Memory B cell (primary cell): ENCODE measurements around the gene RP9.

ENCODE experiments used
- ATAC-seq: fragments of 150-1000 bp; cut with Tn5 transposase; 2 replicates; pipeline ENCODE4 v1.10.0; 2021; ENCODE audit warnings: low read depth, mild to moderate bottlenecking, moderate library complexity
- DNase-seq, 2 donors: peaks; one replicate each; pipeline ENCODE4 v3.0.0; 2022; ENCODE audit warnings: low spot score in 2 of 2
- H3K27ac Mint-ChIP-seq: one replicate; pipeline ENCODE4 v1.8.0; 2022; ENCODE audit warnings: mild to moderate bottlenecking, moderate library complexity, mixed read lengths
- H3K27me3 Mint-ChIP-seq: one replicate; pipeline ENCODE4 v1.8.0; 2022; ENCODE audit warnings: mixed read lengths
- H3K36me3 Mint-ChIP-seq: one replicate; pipeline ENCODE4 v1.8.0; 2022; ENCODE audit warnings: mild to moderate bottlenecking, mixed read lengths
- H3K4me1 Mint-ChIP-seq: one replicate; pipeline ENCODE4 v1.8.0; 2022; ENCODE audit warnings: mixed read lengths
- H3K4me3 Mint-ChIP-seq: one replicate; pipeline ENCODE4 v1.8.0; 2022; ENCODE audit warnings: mild to moderate bottlenecking, moderate library complexity, mixed read lengths
- H3K9me3 Mint-ChIP-seq: one replicate; pipeline ENCODE4 v1.8.0; 2022; ENCODE audit warnings: mixed read lengths

RP9 gene, protein sequence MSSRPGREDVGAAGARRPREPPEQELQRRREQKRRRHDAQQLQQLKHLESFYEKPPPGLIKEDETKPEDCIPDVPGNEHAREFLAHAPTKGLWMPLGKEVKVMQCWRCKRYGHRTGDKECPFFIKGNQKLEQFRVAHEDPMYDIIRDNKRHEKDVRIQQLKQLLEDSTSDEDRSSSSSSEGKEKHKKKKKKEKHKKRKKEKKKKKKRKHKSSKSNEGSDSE

DNA sequence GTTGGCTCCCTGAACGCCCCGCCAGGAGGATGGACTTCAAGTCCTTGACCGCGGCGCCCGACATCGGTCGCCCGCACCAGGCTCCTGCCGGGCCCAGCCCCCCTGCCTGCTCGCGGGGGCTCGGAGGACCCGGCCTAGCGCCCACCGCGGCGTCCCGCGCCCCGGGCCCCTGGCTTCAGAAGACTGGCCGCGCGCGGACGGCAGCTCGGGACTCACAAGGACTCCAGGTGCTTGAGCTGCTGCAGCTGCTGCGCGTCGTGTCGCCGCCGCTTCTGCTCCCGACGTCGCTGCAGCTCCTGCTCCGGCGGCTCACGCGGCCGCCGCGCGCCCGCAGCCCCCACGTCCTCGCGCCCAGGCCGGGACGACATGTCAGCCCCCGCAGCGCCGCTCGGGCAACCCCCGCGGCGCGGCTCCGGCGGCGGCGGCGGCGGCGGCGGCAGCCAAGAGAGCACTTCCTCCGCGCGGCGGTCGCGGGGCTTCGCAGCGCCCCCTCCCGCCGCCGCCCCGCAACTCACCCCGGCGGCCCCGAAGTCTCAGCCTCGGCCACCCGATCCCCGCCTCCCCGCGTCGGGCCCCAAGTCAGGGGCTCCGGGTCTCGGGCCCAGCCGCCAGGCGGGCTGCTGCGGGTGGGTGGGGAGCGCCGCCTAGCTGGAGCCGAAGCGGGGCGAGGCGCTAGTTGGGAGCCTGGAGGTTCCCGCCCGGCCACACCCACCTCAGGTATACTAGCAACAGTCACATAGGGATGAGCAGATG, at the start of gene RP9:
TSS of gene RP9 (minus strand) at position 400 of the 753 bp plus-strand sequence. CDS start at position 368, 32 bp downstream.
- peaks cover 6% of the 10 kb centered on the region for H3K36me3 Mint-ChIP-seq
- ATAC-seq (peak; percentile 85), DNase-seq (peak; percentile 79 to 82)
- peak within 1 kb of the TSS; percentile 85 for H3K4me3 Mint-ChIP-seq
- H3K4me1 Mint-ChIP-seq: peaks cover 23% of the 10 kb centered on the region
- H3K27ac Mint-ChIP-seq: peak within 1 kb of the TSS; percentile 72
- peaks cover 2% of the 10 kb centered on the region for H3K27me3 Mint-ChIP-seq
- no peaks in the 10 kb centered on the region for H3K9me3 Mint-ChIP-seq

- Mint-ChIP-seq H3K4me3 (no peak overlapping the region), H3K4me1 (no peaks in the 10 kb centered on the region), H3K27me3 (no peaks in the 10 kb centered on the region), H3K27ac (no peak overlapping the region), H3K36me3 (peaks cover 28% of the 10 kb centered on the region), H3K9me3 (no peaks in the 10 kb centered on the region)
- no peak for ATAC-seq
- DNase-seq: no peak
Observed at GRCh38 chr7:33157781-33158180, 48.6 kb upstream of the RP9 start.

DNA sequence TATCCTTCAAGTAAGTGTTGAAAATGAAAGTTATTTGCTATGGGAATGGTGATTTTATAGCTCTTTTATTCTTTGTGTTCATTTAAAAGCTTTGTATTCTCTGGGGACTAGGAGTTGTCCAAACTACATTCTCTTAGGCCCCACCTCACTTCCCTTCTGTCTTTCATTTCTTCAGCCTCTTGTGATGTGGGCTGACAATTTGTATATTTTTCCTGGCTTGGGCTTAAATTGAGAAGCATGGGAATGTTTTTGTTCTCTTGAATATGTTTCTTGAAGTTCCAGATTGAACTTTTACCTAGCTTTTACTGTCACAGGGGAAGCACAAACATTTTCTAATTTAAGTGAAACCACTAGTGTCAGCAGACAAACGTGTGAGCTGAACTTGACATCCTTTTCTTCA, 48.1 kb upstream of the RP9 start:
- ATAC-seq (no peak), DNase-seq (no peak)
- Mint-ChIP-seq H3K27ac (no peak overlapping the region), H3K27me3 (no peaks in the 10 kb centered on the region), H3K4me1 (no peaks in the 10 kb centered on the region), H3K4me3 (no peak overlapping the region), H3K9me3 (no peaks in the 10 kb centered on the region), H3K36me3 (peaks cover 23% of the 10 kb centered on the region)

DNA sequence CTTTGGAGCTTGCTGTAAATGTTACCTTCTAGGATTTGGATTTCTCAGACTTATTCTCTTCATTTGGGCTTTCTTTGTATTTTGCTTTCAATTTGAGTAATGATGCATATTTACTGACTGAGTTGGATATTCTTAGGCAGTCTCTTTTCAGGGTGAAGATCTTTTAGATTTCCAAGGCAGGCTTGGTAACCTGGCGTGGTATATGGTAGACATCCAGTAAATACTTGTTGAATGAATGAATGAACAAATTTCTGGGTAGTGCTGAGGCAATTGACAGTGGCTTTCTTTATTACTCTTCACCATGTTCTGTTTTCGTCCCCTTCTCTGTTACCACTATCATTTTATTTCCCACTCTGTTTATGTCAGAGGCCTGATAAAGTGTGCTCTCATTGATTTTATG, 47.2 kb upstream of the RP9 start:
- no peak for DNase-seq
- H3K36me3 Mint-ChIP-seq: peaks cover 18% of the 10 kb centered on the region

GRCh38 chr7:33155811-33156210, 46.6 kb upstream of the RP9 start:
- no peaks in the 10 kb centered on the region for H3K9me3 Mint-ChIP-seq
- no peak overlapping the region for H3K27ac Mint-ChIP-seq
- H3K4me1 Mint-ChIP-seq: no peaks in the 10 kb centered on the region
- ATAC-seq: no peak
- H3K27me3 Mint-ChIP-seq: no peaks in the 10 kb centered on the region
- H3K4me3 Mint-ChIP-seq: no peak overlapping the region
- peaks cover 15% of the 10 kb centered on the region for H3K36me3 Mint-ChIP-seq
- no peak for DNase-seq

More for the DNA sequence above, 47.2 kb upstream of the RP9 start:
- Mint-ChIP-seq H3K9me3 (no peaks in the 10 kb centered on the region), H3K4me3 (no peak overlapping the region), H3K27me3 (no peaks in the 10 kb centered on the region), H3K27ac (no peak overlapping the region), H3K4me1 (no peaks in the 10 kb centered on the region)
- no peak for ATAC-seq

DNA sequence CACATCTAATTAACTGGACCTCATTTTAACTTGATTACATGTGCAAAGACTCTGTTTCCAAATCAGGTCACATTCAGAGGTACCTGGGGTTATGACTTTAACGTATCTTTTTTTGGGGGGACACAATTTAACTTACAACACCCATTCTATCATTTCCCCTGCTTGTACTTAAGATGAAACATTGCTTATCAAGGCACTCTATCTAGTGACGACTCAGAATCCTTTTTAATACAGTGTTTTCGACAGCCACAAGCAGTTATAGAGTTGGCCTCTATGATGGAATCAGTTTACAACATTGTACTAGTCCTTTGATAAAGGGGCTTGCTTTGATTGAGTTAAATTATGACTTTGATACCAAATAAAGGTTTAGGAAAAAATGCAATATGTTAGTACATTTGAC, 42.9 kb upstream of the RP9 start:
- H3K4me1 Mint-ChIP-seq: no peaks in the 10 kb centered on the region
- peaks cover 13% of the 10 kb centered on the region for H3K36me3 Mint-ChIP-seq
- no peaks in the 10 kb centered on the region for H3K27me3 Mint-ChIP-seq
- H3K4me3 Mint-ChIP-seq: no peak overlapping the region
- no peak for ATAC-seq
- H3K27ac Mint-ChIP-seq: no peak overlapping the region
- no peaks in the 10 kb centered on the region for H3K9me3 Mint-ChIP-seq
- no peak for DNase-seq

GRCh38 chr7:33145156-33145555, 36.0 kb upstream of the RP9 start:
- Mint-ChIP-seq H3K27ac (no peak overlapping the region), H3K36me3 (peaks cover 13% of the 10 kb centered on the region), H3K9me3 (peaks cover 3% of the 10 kb centered on the region), H3K4me3 (no peak overlapping the region), H3K4me1 (peaks cover 4% of the 10 kb centered on the region), H3K27me3 (no peaks in the 10 kb centered on the region)
- DNase-seq (no peak), ATAC-seq (no peak)

DNA sequence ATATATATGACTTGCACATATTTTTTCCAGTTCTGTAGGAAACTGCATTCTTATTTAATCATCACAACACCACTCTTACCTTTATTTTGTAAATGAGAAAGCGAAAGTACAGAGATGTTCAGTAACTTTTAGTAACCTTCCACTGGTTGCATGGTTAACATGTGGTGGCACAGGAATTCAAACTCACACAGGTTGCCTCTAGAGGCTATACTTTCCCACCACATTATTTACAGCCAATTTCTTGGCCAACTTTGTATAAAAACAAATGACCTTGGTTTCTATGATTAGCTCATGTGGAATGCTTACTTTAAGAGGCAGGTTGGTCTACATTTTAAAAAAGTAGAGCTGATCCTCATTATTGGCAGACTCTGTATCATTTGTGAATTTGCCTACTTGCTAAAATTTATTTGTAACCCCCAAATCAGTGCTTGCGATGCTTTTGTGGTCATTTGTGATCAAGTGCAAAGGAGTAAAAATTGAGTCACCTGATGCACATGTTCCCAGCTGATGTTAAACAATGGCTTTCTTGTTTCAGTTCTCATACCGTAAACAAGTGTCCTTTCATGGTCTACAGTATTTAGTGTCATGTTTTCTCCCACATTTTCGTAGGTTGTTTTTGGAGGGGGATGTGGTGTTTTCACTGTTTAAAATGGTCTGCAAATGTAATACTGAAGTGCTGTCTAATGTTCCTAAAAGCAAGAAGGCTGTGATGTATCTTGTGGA, 35.0 kb upstream of the RP9 start:
- no peak overlapping the region for H3K27ac Mint-ChIP-seq
- ATAC-seq (no peak), DNase-seq (no peak)
- peaks cover 13% of the 10 kb centered on the region for H3K36me3 Mint-ChIP-seq
- peaks cover 4% of the 10 kb centered on the region for H3K4me1 Mint-ChIP-seq
- H3K4me3 Mint-ChIP-seq: no peak overlapping the region
- H3K9me3 Mint-ChIP-seq: peaks cover 3% of the 10 kb centered on the region
- no peaks in the 10 kb centered on the region for H3K27me3 Mint-ChIP-seq

DNA sequence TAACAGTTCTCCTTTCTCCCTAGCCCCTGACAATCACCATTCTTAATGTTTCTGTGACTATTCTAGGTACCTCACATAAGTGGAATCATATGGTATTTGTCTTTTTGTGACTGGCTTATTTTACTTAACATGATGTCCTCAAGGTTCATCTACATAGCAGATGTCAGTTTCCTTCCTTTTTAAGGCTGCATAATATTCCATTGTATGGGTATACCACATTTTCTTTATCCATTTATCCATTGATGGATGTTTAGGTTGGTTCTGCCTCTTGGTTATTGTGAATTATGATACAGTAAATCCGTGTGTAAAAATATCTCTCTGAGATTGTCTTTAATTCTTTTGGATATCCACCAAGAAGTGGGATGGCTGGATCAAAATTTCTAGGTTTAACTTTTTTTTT, 33.4 kb upstream of the RP9 start:
- Mint-ChIP-seq H3K4me1 (peaks cover 4% of the 10 kb centered on the region), H3K27ac (no peak overlapping the region), H3K9me3 (peaks cover 3% of the 10 kb centered on the region), H3K4me3 (no peak overlapping the region), H3K36me3 (peaks cover 13% of the 10 kb centered on the region), H3K27me3 (no peaks in the 10 kb centered on the region)
- no peak for DNase-seq
- no peak for ATAC-seq

DNA sequence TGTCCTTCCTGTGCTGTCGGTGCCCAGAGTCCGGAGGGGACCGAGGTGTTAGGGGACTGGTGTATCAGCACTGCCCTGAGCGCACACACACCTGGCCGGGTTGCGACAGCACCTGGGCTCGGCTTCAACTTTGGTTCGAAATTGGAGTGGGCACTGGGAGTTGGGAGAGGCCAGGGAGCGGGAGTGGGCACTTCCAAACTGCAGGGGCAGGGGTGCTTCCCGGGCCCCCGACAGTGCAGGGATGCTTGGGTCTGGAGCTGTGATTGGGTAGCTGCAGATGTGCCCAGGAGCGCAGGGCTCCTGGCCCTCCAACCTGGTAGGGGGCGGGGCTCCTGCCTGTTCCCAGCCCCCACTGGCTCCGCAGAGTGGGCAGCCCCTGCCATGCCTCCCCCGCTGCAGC, 27.9 kb upstream of the RP9 start:
- Mint-ChIP-seq H3K27me3 (no peaks in the 10 kb centered on the region), H3K9me3 (peaks cover 7% of the 10 kb centered on the region), H3K4me3 (no peak overlapping the region), H3K36me3 (peaks cover 17% of the 10 kb centered on the region), H3K27ac (no peak overlapping the region), H3K4me1 (peaks cover 10% of the 10 kb centered on the region)
- no peak for ATAC-seq
- DNase-seq: no peak

- Mint-ChIP-seq H3K4me1 (peaks cover 18% of the 10 kb centered on the region), H3K4me3 (peak overlapping the region; percentile 95), H3K27ac (peak overlapping the region; percentile 92), H3K27me3 (no peaks in the 10 kb centered on the region), H3K36me3 (peaks cover 5% of the 10 kb centered on the region), H3K9me3 (peaks cover 3% of the 10 kb centered on the region)
- no peak for DNase-seq
- no peak for ATAC-seq
Observed at GRCh38 chr7:33130184-33130583, 21.0 kb upstream of the RP9 start.

GRCh38 chr7:33129806-33130153, 20.6 kb upstream of the RP9 start:
- Mint-ChIP-seq H3K4me1 (peaks cover 18% of the 10 kb centered on the region), H3K27me3 (no peaks in the 10 kb centered on the region), H3K36me3 (peaks cover 3% of the 10 kb centered on the region), H3K27ac (peak overlapping the region; percentile 92), H3K4me3 (peak overlapping the region; percentile 95), H3K9me3 (no peaks in the 10 kb centered on the region)
- no peak for DNase-seq
- ATAC-seq: no peak

- no peaks in the 10 kb centered on the region for H3K9me3 Mint-ChIP-seq
- H3K36me3 Mint-ChIP-seq: peaks cover 3% of the 10 kb centered on the region
- DNase-seq (peak; percentile 84 to 87), ATAC-seq (peak; percentile 94)
- H3K27ac Mint-ChIP-seq: peak within 1 kb of the TSS; percentile 92
- no peaks in the 10 kb centered on the region for H3K27me3 Mint-ChIP-seq
- H3K4me1 Mint-ChIP-seq: peaks cover 18% of the 10 kb centered on the region
- peak within 1 kb of the TSS; percentile 95 for H3K4me3 Mint-ChIP-seq
Observed at GRCh38 chr7:33128990-33129805, 20.0 kb upstream of the RP9 start, which contains the start of gene BBS9. Gene BBS9 (plus strand): TSS chr7:33129564. CDS start chr7:33146253, 16,689 bp downstream.

GRCh38 chr7:33128631-33128989, 19.4 kb upstream of the RP9 start:
- ATAC-seq (no peak), DNase-seq (no peak)
- peaks cover 18% of the 10 kb centered on the region for H3K4me1 Mint-ChIP-seq
- no peaks in the 10 kb centered on the region for H3K9me3 Mint-ChIP-seq
- H3K36me3 Mint-ChIP-seq: peaks cover 3% of the 10 kb centered on the region
- H3K27me3 Mint-ChIP-seq: no peaks in the 10 kb centered on the region
- H3K27ac Mint-ChIP-seq: peak overlapping the region; percentile 92
- H3K4me3 Mint-ChIP-seq: peak overlapping the region; percentile 95
